GM21526 (cell line): ENCODE results near the gene TMEM92.
"Not testable (repeated sequence)": the region's sequence is repeated elsewhere in the genome, so short reads cannot be mapped to it uniquely, and the experiment has no call there.

ENCODE experiments used
- ATAC-seq: cut with Tn5 transposase; IDR thresholded peaks from one replicate; pipeline ENCODE4 v1.9.1; 2021; ENCODE audit warnings: moderate library complexity; ENCODE audit not compliant: unreplicated experiment, low FRiP score

TMEM92 gene

GRCh38 chr17:50261051-50261915 lies 13.0 kb upstream of the TMEM92 start:
- no peak for ATAC-seq

- ATAC-seq: no peak
Measured at GRCh38 chr17:50262001-50262794, 12.1 kb upstream of the TMEM92 start.

- ATAC-seq: no peak
Measured at GRCh38 chr17:50263331-50264262, 10.7 kb upstream of the TMEM92 start.

- no peak for ATAC-seq
Measured at GRCh38 chr17:50264263-50265113, 9.8 kb upstream of the TMEM92 start.

- ATAC-seq: no peak
Measured at GRCh38 chr17:50265212-50265611, 9.1 kb upstream of the TMEM92 start.

- no peak for ATAC-seq
Measured at GRCh38 chr17:50265690-50266315, 8.5 kb upstream of the TMEM92 start.

- ATAC-seq: no peak
Measured at GRCh38 chr17:50266384-50267073, 7.7 kb upstream of the TMEM92 start.

DNA sequence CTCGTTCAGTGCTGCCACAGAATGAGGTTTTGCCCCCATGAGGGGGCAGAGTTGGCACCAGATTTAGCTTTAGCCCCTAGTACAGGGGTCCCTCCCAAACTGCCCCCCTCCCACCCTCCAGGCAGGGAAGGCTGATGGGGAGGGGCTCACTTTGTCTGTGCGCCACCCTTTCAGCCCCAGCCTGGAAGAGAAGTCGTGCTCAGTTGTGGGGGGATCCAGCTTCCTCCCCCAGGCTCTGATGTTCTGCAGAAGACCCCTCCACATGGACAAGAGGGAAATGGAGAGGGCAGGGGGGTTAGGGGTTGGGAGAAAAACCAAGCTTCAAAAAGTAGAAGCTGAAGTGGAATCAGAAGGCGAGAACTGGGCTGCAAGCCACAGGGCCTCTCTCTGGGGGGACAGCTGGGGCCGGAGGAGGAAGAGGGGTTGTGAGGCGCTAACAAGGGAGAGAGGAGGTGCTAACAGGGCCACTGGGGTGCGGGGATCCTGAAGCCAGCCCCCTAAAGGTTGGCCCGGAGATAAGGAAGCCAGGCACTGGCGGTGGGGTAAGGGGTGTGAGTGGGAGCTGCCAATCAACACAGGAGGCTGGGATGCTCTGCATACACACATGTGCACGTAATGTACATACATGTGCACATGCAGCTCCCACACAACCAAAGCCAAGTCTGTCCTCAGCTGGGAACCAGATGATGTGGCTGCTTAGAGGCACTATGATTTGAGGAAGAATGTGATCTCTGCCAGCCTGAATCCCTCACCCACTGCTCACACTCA lies 7.0 kb upstream of the TMEM92 start:
- ATAC-seq: no peak

- no peak for ATAC-seq
Measured at GRCh38 chr17:50268026-50268425, 6.2 kb upstream of the TMEM92 start.

GRCh38 chr17:50268743-50269275 lies 5.5 kb upstream of the TMEM92 start:
- ATAC-seq: no peak

GRCh38 chr17:50269477-50270434 lies 4.5 kb upstream of the TMEM92 start:
- no peak for ATAC-seq

DNA sequence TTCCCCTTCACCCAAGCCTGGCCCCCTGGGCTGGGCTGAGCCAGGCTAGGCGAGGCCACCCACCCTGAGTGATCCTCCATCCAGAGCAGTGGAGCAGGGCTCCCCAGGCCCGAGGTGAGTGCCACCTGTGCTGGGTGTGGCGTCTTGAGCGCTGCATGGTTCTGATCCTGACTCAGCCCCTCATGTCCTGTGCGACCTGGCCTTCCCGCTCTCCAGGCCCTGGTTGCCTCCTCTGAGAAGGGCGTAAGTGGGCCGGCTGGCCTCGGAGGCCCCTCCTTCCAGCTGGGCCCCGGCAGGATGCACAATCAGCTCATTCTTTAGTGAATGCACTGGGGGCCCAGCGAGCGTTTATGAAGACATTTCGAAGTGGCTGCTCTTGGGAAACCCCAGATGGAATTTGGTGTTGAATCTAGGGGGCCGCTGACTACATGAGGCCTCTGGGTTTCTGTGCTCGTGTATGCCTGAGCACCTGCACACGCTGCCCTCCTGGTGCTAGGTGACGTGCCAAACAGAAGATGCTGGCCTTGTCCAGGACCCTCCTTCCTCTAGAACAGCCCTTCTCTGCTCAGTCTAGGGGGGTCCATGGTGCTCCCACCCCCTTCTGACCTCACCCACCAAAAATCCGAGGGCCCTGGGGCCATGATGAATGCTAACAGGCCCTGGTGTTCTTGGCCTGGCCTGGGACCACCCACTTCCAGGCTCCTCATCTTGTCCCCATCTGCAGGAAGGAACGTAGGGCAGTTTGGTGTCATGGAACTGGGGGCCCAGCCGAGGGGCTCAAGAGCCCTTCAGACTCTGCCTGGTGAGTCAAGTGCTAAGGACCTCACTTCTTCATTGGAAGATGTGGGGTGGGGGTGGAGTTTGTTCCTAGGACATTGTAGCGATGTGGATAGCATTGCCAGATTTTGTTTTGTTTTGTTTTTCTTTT lies 3.6 kb upstream of the TMEM92 start:
- ATAC-seq: no peak

- not testable (repeated sequence) for ATAC-seq
Measured at GRCh38 chr17:50271363-50271750, 2.9 kb upstream of the TMEM92 start.

DNA sequence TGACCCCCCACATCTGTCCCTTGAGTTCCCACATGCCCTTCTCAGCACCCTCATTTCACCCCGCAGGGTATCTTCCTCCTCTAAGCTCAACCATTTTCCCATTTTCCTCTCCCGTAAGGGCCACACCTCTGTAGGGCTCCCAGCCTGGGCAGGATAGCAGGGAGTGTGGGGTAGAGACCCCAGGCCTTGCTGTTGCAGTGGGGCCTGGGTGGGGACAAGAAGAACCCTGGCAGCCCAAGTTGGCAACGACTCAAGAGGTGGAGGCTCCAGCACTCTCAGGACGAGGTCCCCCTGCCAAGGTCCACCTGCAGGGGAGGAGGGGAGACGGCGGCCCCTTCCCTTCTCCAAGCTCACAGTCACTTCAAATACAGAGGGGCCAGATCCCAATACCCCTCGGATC lies 2.0 kb upstream of the TMEM92 start:
- no peak for ATAC-seq
